ENCODE results near the gene NOBOX. TPM values are rescaled to one million over a fixed set of nuclear protein-coding genes. Genes with fewer than 3 reads are reported as not detected.
"Not testable (repeated sequence)": the region's sequence is repeated elsewhere in the genome, so short reads cannot be mapped to it uniquely, and the experiment has no call there.

Gene NOBOX
- not detected for total RNA-seq

GRCh38 chr7:144403649-144404061 is at the start of gene NOBOX:
Gene NOBOX (minus strand): TSS chr7:144403693.
- Mint-ChIP-seq H3K27me3 (peaks cover 12% of the 10 kb centered on the region), H3K4me3 (no peak within 1 kb of the TSS), H3K27ac (no peak within 1 kb of the TSS), H3K9me3 (no peaks in the 10 kb centered on the region), H3K4me1 (no peaks in the 10 kb centered on the region), H3K36me3 (ENCODE audit: low read depth) (no peaks in the 10 kb centered on the region)
- ChIA-PET CTCF (no interaction called here), POLR2A (no interaction called here)
- no peak for DNase-seq

DNA sequence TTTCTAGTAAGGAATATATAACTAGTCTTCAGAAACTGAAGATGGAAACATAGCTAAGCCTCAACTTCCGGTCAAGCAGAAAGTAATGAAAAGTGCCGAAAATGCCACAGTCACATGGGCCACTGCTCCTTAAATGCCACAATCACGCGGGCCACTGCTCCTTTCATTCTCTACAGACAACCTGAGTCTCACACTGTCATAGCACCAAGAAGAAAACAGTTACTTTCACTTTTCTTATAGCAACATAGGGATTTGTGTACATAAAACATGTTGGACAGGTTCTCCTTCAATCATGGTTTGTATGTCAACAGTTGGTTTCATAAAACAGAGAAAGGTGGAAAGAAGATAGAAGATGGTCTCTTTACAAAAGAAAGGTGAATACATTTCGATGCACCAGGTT is 48.6 kb upstream of the NOBOX start:
- POLR2A ChIA-PET: no interaction called here
- no peaks in the 10 kb centered on the region for H3K27me3 Mint-ChIP-seq
- DNase-seq: no peak
- peaks cover 20% of the 10 kb centered on the region for H3K9me3 Mint-ChIP-seq
- H3K27ac Mint-ChIP-seq: no peak overlapping the region
- no peak overlapping the region for H3K4me3 Mint-ChIP-seq
- CTCF ChIA-PET: no interaction called here
- H3K36me3 Mint-ChIP-seq (ENCODE audit: low read depth): peaks cover 5% of the 10 kb centered on the region
- H3K4me1 Mint-ChIP-seq: no peaks in the 10 kb centered on the region

DNA sequence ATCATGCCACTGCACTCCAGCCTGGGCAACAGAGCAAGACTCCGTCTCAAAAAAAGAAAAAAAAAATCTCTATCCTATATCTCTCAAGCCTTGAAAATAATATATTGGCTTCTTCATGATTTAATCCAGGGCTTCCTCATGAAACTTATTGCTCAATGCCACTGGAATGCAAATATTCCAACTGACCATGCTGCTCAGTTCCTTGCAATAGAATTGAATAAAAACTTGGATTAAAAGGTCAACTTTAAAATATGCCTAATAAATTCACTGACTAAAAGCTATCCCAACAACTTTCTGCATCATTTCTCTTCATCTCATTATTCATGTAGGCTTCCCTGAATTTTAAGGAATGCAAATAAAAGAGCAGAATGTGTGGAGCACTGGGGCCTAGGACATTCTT is 42.1 kb upstream of the NOBOX start:
- Mint-ChIP-seq H3K4me3 (no peak overlapping the region), H3K9me3 (no peaks in the 10 kb centered on the region), H3K36me3 (ENCODE audit: low read depth) (no peaks in the 10 kb centered on the region), H3K27me3 (no peaks in the 10 kb centered on the region), H3K27ac (no peak overlapping the region), H3K4me1 (no peaks in the 10 kb centered on the region)
- DNase-seq: no peak
- ChIA-PET POLR2A (no interaction called here), CTCF (no interaction called here)

GRCh38 chr7:144439717-144440205 is 36.3 kb upstream of the NOBOX start:
- H3K27ac Mint-ChIP-seq: no peak overlapping the region
- no peak for DNase-seq
- H3K9me3 Mint-ChIP-seq: no peaks in the 10 kb centered on the region
- ChIA-PET POLR2A (no interaction called here), CTCF (no interaction called here)
- peaks cover 1% of the 10 kb centered on the region for H3K27me3 Mint-ChIP-seq
- no peak overlapping the region for H3K4me3 Mint-ChIP-seq
- no peaks in the 10 kb centered on the region for H3K4me1 Mint-ChIP-seq
- no peaks in the 10 kb centered on the region for H3K36me3 Mint-ChIP-seq (ENCODE audit: low read depth)

- no peak for DNase-seq
- no peaks in the 10 kb centered on the region for H3K4me1 Mint-ChIP-seq
- H3K27ac Mint-ChIP-seq: no peak overlapping the region
- no peaks in the 10 kb centered on the region for H3K36me3 Mint-ChIP-seq (ENCODE audit: low read depth)
- CTCF ChIA-PET: no interaction called here
- peaks cover 1% of the 10 kb centered on the region for H3K27me3 Mint-ChIP-seq
- no peak overlapping the region for H3K4me3 Mint-ChIP-seq
- no peaks in the 10 kb centered on the region for H3K9me3 Mint-ChIP-seq
- POLR2A ChIA-PET: no interaction called here
These were observed 35.3 kb upstream of the NOBOX start for GRCh38 chr7:144438759-144439158.

- H3K36me3 Mint-ChIP-seq (ENCODE audit: low read depth): no peaks in the 10 kb centered on the region
- POLR2A ChIA-PET: no interaction called here
- no peaks in the 10 kb centered on the region for H3K4me1 Mint-ChIP-seq
- peaks cover 1% of the 10 kb centered on the region for H3K27me3 Mint-ChIP-seq
- H3K27ac Mint-ChIP-seq: no peak overlapping the region
- peak; percentile 70 for DNase-seq
- no peak overlapping the region for H3K4me3 Mint-ChIP-seq
- CTCF ChIA-PET: interaction anchor here (0.9 kb wide), 1 partner anchor 46 kb away, joined by 3 read pairs; no protein-coding TSS in a partner anchor
- H3K9me3 Mint-ChIP-seq: no peaks in the 10 kb centered on the region
These were observed 34.1 kb upstream of the NOBOX start for GRCh38 chr7:144437370-144438191.

- no peak for DNase-seq
- no peaks in the 10 kb centered on the region for H3K36me3 Mint-ChIP-seq (ENCODE audit: low read depth)
- ChIA-PET CTCF (interaction anchor here (0.9 kb wide), 1 partner anchor 45 kb away, joined by 3 read pairs; no protein-coding TSS in a partner anchor), POLR2A (no interaction called here)
- H3K27ac Mint-ChIP-seq: no peak overlapping the region
- H3K27me3 Mint-ChIP-seq: peaks cover 1% of the 10 kb centered on the region
- no peaks in the 10 kb centered on the region for H3K4me1 Mint-ChIP-seq
- H3K4me3 Mint-ChIP-seq: no peak overlapping the region
- H3K9me3 Mint-ChIP-seq: no peaks in the 10 kb centered on the region
These were observed 33.0 kb upstream of the NOBOX start for GRCh38 chr7:144436500-144436899.

DNA sequence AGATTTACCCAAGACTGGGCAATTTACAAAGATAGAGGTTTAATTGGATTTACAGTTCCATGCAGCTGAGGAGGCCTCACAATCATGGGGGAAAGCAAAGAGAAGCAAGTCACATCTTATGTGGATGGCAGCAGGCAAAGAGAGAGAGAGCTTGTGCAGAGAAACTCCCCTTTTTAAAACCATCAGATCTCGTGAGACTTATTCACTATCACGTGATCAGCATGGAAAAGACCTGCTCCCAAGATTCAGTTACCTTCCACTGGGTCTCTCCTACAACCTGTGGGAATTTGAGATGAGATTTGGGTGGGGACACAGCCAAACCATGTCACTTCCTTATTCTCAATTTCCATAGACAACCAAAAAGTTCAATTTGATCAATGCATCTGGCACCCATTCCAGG is 24.9 kb upstream of the NOBOX start:
- H3K4me1 Mint-ChIP-seq: no peaks in the 10 kb centered on the region
- no peak overlapping the region for H3K4me3 Mint-ChIP-seq
- ChIA-PET POLR2A (no interaction called here), CTCF (no interaction called here)
- DNase-seq: no peak
- peaks cover 25% of the 10 kb centered on the region for H3K9me3 Mint-ChIP-seq
- no peaks in the 10 kb centered on the region for H3K36me3 Mint-ChIP-seq (ENCODE audit: low read depth)
- no peaks in the 10 kb centered on the region for H3K27me3 Mint-ChIP-seq
- H3K27ac Mint-ChIP-seq: no peak overlapping the region

DNA sequence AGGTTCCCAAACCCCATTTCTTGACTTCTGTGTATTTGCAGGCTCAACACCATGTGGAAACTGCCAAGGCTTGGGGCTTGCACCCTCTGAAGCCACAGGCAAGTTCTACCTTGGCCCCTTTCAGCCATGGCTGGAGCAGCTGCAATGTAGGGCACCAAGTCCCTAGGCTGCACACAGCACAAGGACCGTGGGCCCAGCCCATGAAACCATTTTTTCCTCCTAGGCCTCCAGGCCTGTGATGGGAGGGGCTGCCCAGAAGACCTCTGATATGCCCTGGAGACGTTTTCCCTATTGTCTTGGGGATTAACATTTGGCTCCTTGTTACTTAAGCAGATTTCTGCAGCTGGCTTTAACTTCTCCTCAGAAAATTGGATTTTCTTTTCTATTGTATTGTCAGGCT is 24.0 kb upstream of the NOBOX start:
- H3K27ac Mint-ChIP-seq; H3K27me3 Mint-ChIP-seq; POLR2A ChIA-PET; H3K4me3 Mint-ChIP-seq; DNase-seq; H3K36me3 Mint-ChIP-seq (ENCODE audit: low read depth); CTCF ChIA-PET; H3K4me1 Mint-ChIP-seq: not testable (repeated sequence)
- peaks cover 25% of the 10 kb centered on the region for H3K9me3 Mint-ChIP-seq

DNA sequence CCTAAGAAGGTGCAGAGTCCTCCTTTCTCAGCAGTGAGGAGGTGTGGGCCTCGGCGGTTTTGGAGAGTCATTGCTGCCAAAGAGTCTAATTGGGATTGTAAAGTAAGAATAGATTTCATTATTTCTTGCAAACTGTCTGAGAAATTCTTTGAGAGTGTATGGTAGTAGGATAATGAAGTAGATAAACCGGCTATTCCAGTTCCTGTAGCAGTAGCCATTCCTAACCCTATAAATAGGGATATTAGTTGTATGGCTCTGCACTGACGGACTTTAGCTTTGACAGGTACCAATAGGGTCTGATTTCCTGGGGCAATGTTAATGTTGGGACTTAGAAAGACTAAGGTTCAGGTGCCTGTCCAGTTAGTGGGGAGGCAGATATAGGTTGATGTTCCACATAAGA is 15.4 kb upstream of the NOBOX start:
- DNase-seq; H3K27ac Mint-ChIP-seq; H3K27me3 Mint-ChIP-seq; POLR2A ChIA-PET; H3K4me1 Mint-ChIP-seq; H3K36me3 Mint-ChIP-seq (ENCODE audit: low read depth); CTCF ChIA-PET; H3K9me3 Mint-ChIP-seq; H3K4me3 Mint-ChIP-seq: not testable (repeated sequence)

DNA sequence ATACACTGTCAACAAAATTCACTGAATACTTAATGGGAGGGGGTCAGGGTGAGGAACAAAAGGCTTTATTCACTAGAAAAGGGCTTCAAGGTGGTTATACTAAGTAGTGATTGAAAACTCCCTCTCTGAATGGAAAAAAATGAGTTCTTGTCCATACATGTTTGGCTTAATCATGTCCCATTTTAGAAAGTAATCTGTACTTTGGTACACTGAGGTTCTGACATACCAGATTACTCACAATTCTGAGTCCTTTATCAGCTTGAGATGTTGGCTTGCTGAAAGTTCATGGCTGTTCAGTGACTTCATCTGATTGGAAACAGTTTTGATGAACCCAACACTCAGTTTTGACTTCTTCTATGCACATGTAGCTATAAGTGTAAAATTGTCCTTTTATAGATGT is 12.8 kb upstream of the NOBOX start:
- ChIA-PET POLR2A (no interaction called here), CTCF (interaction anchor here (0.9 kb wide), 1 partner anchor 11 kb away, joined by 3 read pairs; no protein-coding TSS in a partner anchor)
- Mint-ChIP-seq H3K27me3 (peaks cover 9% of the 10 kb centered on the region), H3K9me3 (no peaks in the 10 kb centered on the region), H3K27ac (no peak overlapping the region), H3K36me3 (ENCODE audit: low read depth) (no peaks in the 10 kb centered on the region), H3K4me3 (no peak overlapping the region), H3K4me1 (no peaks in the 10 kb centered on the region)
- DNase-seq: no peak

DNA sequence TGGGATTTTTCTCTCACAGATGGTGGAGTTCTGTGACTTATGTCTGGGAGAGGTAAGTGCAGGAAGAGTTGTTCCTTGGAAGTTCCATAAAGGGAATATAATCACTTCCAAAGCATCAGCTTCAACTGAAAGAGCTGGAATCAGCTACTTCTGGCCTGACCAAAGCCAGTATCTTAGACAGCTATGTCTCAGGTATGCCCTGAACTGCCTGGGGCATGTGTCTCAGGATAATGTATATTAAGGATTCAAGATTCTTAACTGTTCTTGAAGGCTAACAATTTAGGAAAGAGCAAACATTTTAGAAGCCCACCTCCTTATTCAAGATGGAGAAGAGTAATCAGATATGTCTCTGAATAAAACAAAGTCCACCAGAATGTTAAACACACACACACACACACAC is 12.4 kb upstream of the NOBOX start:
- Mint-ChIP-seq H3K27me3 (peaks cover 10% of the 10 kb centered on the region), H3K4me3 (no peak overlapping the region), H3K9me3 (no peaks in the 10 kb centered on the region), H3K4me1 (no peaks in the 10 kb centered on the region), H3K27ac (no peak overlapping the region), H3K36me3 (ENCODE audit: low read depth) (no peaks in the 10 kb centered on the region)
- POLR2A ChIA-PET: no interaction called here
- CTCF ChIA-PET: interaction anchor here (0.9 kb wide), 1 partner anchor 11 kb away, joined by 3 read pairs; no protein-coding TSS in a partner anchor
- no peak for DNase-seq

- CTCF ChIA-PET: no interaction called here
- Mint-ChIP-seq H3K4me3 (no peak overlapping the region), H3K9me3 (no peaks in the 10 kb centered on the region)
These were observed 11.3 kb upstream of the NOBOX start for GRCh38 chr7:144414815-144415214.

DNA sequence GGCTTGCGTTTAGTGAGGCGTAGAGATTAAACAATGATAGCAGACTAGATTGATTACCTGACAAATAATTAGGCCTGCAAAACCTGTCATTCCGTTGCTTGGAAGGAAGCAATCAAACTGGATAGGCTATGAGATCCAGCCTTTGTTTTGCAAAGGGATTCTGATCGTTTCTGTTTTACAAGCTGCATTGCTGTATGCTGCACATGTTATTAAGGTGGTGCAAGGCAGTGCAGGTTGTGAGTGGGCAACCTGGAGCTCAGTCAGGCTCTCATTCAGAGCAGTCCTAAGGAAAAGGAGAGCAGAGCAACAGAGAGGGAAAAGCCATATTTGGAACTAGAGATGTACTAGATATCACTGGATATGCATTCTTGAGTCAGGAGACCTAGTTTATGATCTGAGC is 6.9 kb upstream of the NOBOX start:
- CTCF ChIA-PET: interaction anchor here (0.9 kb wide), 1 partner anchor 19 kb away, joined by 5 read pairs; no protein-coding TSS in a partner anchor

More at GRCh38 chr7:144414815-144415214, 11.3 kb upstream of the NOBOX start:
- H3K4me1 Mint-ChIP-seq: no peaks in the 10 kb centered on the region
- no peak for DNase-seq
- no peaks in the 10 kb centered on the region for H3K36me3 Mint-ChIP-seq (ENCODE audit: low read depth)
- peaks cover 12% of the 10 kb centered on the region for H3K27me3 Mint-ChIP-seq
- POLR2A ChIA-PET: no interaction called here
- H3K27ac Mint-ChIP-seq: no peak overlapping the region

More for the DNA sequence above, 6.9 kb upstream of the NOBOX start:
- no peak overlapping the region for H3K4me3 Mint-ChIP-seq
- no peak for DNase-seq
- H3K36me3 Mint-ChIP-seq (ENCODE audit: low read depth): no peaks in the 10 kb centered on the region
- POLR2A ChIA-PET: interaction anchor here (0.7 kb wide), 1 partner anchor 9 kb away, joined by 3 read pairs; no protein-coding TSS in a partner anchor
- H3K27me3 Mint-ChIP-seq: peaks cover 25% of the 10 kb centered on the region
- no peaks in the 10 kb centered on the region for H3K9me3 Mint-ChIP-seq
- H3K27ac Mint-ChIP-seq: no peak overlapping the region
- no peaks in the 10 kb centered on the region for H3K4me1 Mint-ChIP-seq

Measured in activated CD4-positive, alpha-beta T cell treated with anti-CD3 and anti-CD28 coated beads, Interleukin-2, amount 10 ng/mL, durations not matched to agents 7 days and 5 days (primary cell).